Keratinocyte (primary cell): ENCODE measurements around the gene CYP2U1.
"Not testable (repeated sequence)": the region's sequence is repeated elsewhere in the genome, so short reads cannot be mapped to it uniquely, and the experiment has no call there.

Experiments
- EZH2 ChIP-seq: IDR thresholded peaks from one replicate; pipeline ENCODE4 v1.6.1; 2012; ENCODE audit warnings: inconsistent platforms, mild to moderate bottlenecking, low read length, moderate library complexity
- TF ChIP-seq, protein P1 (sequence below), 3 experiments: IDR thresholded peaks in 1 of 3; conservative IDR thresholded peaks in 1 of 3; optimal IDR thresholded peaks in 1 of 3; 2 replicates in 2 of 3; 3 replicates in 1 of 3; pipeline versions ENCODE3 to v1.5.1; 2011; ENCODE audit warnings: low read length in 3 of 3, mild to moderate bottlenecking in 3 of 3, moderate library complexity in 2 of 3, control low read depth in 1 of 3, inconsistent platforms in 1 of 3; ENCODE audit not compliant: insufficient read depth in 2 of 3; ENCODE audit errors: extremely low read depth in 1 of 3

GRCh38 chr4:107967921-107968320 lies 36.6 kb downstream of the CYP2U1 start:
- TF ChIP-seq, protein P1, sequence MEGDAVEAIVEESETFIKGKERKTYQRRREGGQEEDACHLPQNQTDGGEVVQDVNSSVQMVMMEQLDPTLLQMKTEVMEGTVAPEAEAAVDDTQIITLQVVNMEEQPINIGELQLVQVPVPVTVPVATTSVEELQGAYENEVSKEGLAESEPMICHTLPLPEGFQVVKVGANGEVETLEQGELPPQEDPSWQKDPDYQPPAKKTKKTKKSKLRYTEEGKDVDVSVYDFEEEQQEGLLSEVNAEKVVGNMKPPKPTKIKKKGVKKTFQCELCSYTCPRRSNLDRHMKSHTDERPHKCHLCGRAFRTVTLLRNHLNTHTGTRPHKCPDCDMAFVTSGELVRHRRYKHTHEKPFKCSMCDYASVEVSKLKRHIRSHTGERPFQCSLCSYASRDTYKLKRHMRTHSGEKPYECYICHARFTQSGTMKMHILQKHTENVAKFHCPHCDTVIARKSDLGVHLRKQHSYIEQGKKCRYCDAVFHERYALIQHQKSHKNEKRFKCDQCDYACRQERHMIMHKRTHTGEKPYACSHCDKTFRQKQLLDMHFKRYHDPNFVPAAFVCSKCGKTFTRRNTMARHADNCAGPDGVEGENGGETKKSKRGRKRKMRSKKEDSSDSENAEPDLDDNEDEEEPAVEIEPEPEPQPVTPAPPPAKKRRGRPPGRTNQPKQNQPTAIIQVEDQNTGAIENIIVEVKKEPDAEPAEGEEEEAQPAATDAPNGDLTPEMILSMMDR (optimal IDR thresholded peaks at IDR 0.05 in 1 of 3, IDR thresholded peaks at IDR 0.05 in 1 of 3, conservative IDR thresholded peaks at IDR 0.05 in 1 of 3; ENCODE audit: extremely low read depth in 1 of 3, insufficient read depth in 2 of 3, low read length in 3 of 3) = not testable (repeated sequence)
- not testable (repeated sequence) for TF ChIP-seq EZH2
